ENCODE measurements around the gene ENPP6. TPM values are rescaled to one million over a fixed set of nuclear protein-coding genes. Genes with fewer than 3 reads are reported as not detected.
A peak's percentile ranks its signal among the peaks of the same experiment; 100 is the strongest.

The ENPP6 gene
- total RNA-seq, 1 donor from 2014 or later = not detected

GRCh38 chr4:184167576-184167975 is 50.1 kb downstream of the ENPP6 start:
- Mint-ChIP-seq H3K4me3 (no peak overlapping the region), H3K27ac (no peak overlapping the region), H3K27me3 (peaks cover 46% of the 10 kb centered on the region), H3K4me1 (peaks cover 5% of the 10 kb centered on the region), H3K9me3 (no peaks in the 10 kb centered on the region), H3K36me3 (ENCODE audit: low read depth) (no peaks in the 10 kb centered on the region)
- intact Hi-C loops (cut with micrococcal nuclease) = loop anchor here (10.0 kb wide), 1 partner anchor 387 kb away; no protein-coding TSS in a partner anchor
- ChIA-PET POLR2A (interaction anchor here (0.9 kb wide), 1 partner anchor 270 kb away, joined by 3 read pairs; no protein-coding TSS in a partner anchor), CTCF (interaction anchor here (1.0 to 1.3 kb wide), 2 partner anchors 11 to 698 kb away, joined by 3 to 4 read pairs; no protein-coding TSS in a partner anchor)
- TF ChIP-seq CTCF (IDR thresholded peaks at IDR 0.05) = no peak
- ATAC-seq (ENCODE audit: low read depth) (peak; percentile 58), DNase-seq (no peak)

GRCh38 chr4:184166736-184167135 is 50.9 kb downstream of the ENPP6 start:
- CTCF ChIA-PET = interaction anchor here (0.7 to 1.0 kb wide), 3 partner anchors 8 to 698 kb away, joined by 3 to 4 read pairs (median 3); no protein-coding TSS in a partner anchor
- no peak overlapping the region for H3K4me3 Mint-ChIP-seq
- no peaks in the 10 kb centered on the region for H3K36me3 Mint-ChIP-seq (ENCODE audit: low read depth)
- POLR2A ChIA-PET = no interaction called here
- H3K27ac Mint-ChIP-seq = no peak overlapping the region
- intact Hi-C loops (cut with micrococcal nuclease) = loop anchor here (10.0 kb wide), 1 partner anchor 388 kb away; no protein-coding TSS in a partner anchor
- no peak for DNase-seq
- ATAC-seq (ENCODE audit: low read depth) = no peak
- peaks cover 5% of the 10 kb centered on the region for H3K4me1 Mint-ChIP-seq
- H3K27me3 Mint-ChIP-seq = peaks cover 47% of the 10 kb centered on the region
- H3K9me3 Mint-ChIP-seq = no peaks in the 10 kb centered on the region
- no peak for TF ChIP-seq CTCF (IDR thresholded peaks at IDR 0.05)

GRCh38 chr4:184165291-184165690 is 52.4 kb downstream of the ENPP6 start:
- CTCF ChIA-PET = no interaction called here
- no peak overlapping the region for H3K27ac Mint-ChIP-seq
- intact Hi-C loops (cut with micrococcal nuclease) = loop anchor here (10.0 kb wide), 1 partner anchor 390 kb away; no protein-coding TSS in a partner anchor
- ATAC-seq (ENCODE audit: low read depth) (no peak), DNase-seq (no peak)
- H3K4me1 Mint-ChIP-seq = peaks cover 5% of the 10 kb centered on the region
- H3K9me3 Mint-ChIP-seq = no peaks in the 10 kb centered on the region
- TF ChIP-seq CTCF (IDR thresholded peaks at IDR 0.05) = no peak
- H3K27me3 Mint-ChIP-seq = peaks cover 57% of the 10 kb centered on the region
- no peak overlapping the region for H3K4me3 Mint-ChIP-seq
- no peaks in the 10 kb centered on the region for H3K36me3 Mint-ChIP-seq (ENCODE audit: low read depth)
- POLR2A ChIA-PET = no interaction called here

GRCh38 chr4:184163813-184164212 is 53.9 kb downstream of the ENPP6 start:
- intact Hi-C loops (cut with micrococcal nuclease) = loop anchor here (10.0 kb wide), 1 partner anchor 391 kb away; no protein-coding TSS in a partner anchor
- CTCF ChIA-PET = no interaction called here
- Mint-ChIP-seq H3K4me1 (peaks cover 4% of the 10 kb centered on the region), H3K9me3 (no peaks in the 10 kb centered on the region), H3K4me3 (no peak overlapping the region), H3K27me3 (peaks cover 52% of the 10 kb centered on the region), H3K36me3 (ENCODE audit: low read depth) (no peaks in the 10 kb centered on the region), H3K27ac (no peak overlapping the region)
- POLR2A ChIA-PET = no interaction called here
- DNase-seq (no peak), ATAC-seq (ENCODE audit: low read depth) (no peak)
- TF ChIP-seq CTCF (IDR thresholded peaks at IDR 0.05) = no peak

DNA sequence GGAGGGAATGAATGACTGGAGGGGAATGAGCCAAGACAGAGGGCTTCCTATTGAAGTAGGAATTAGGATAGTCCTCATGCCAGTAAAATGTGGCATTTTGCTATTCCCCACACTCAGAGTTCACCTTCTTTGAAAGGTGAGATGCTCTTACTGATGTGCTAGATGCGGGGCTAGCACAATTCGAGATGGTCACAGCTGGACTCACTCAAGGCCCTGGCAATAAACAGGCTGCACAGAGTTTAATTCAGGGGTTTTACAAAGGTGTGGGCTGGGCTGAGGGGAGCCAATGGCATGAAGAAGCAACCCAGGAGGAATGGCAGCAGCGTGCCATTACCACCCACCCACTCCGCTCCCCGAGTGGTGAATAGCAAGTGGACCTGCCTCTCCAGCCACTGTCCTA is 55.1 kb downstream of the ENPP6 start:
- intact Hi-C loops (cut with micrococcal nuclease) = loop anchor here (10.0 kb wide), 1 partner anchor 392 kb away; no protein-coding TSS in a partner anchor
- peaks cover 51% of the 10 kb centered on the region for H3K27me3 Mint-ChIP-seq
- ATAC-seq (ENCODE audit: low read depth) (no peak), DNase-seq (no peak)
- H3K4me1 Mint-ChIP-seq = peaks cover 1% of the 10 kb centered on the region
- H3K4me3 Mint-ChIP-seq = no peak overlapping the region
- CTCF ChIA-PET = no interaction called here
- POLR2A ChIA-PET = no interaction called here
- no peak overlapping the region for H3K27ac Mint-ChIP-seq
- no peaks in the 10 kb centered on the region for H3K36me3 Mint-ChIP-seq (ENCODE audit: low read depth)
- H3K9me3 Mint-ChIP-seq = no peaks in the 10 kb centered on the region
- no peak for TF ChIP-seq CTCF (IDR thresholded peaks at IDR 0.05)

All from activated B cell treated with CpG ODN at 0.5 μM for 24 hours (primary cell).